ENCODE measurements around the gene CCNL2.
A peak's percentile ranks its signal among the peaks of the same experiment; 100 is the strongest.
"Not testable (repeated sequence)": the region's sequence is repeated elsewhere in the genome, so short reads cannot be mapped to it uniquely, and the experiment has no call there.

CCNL2 gene

DNA sequence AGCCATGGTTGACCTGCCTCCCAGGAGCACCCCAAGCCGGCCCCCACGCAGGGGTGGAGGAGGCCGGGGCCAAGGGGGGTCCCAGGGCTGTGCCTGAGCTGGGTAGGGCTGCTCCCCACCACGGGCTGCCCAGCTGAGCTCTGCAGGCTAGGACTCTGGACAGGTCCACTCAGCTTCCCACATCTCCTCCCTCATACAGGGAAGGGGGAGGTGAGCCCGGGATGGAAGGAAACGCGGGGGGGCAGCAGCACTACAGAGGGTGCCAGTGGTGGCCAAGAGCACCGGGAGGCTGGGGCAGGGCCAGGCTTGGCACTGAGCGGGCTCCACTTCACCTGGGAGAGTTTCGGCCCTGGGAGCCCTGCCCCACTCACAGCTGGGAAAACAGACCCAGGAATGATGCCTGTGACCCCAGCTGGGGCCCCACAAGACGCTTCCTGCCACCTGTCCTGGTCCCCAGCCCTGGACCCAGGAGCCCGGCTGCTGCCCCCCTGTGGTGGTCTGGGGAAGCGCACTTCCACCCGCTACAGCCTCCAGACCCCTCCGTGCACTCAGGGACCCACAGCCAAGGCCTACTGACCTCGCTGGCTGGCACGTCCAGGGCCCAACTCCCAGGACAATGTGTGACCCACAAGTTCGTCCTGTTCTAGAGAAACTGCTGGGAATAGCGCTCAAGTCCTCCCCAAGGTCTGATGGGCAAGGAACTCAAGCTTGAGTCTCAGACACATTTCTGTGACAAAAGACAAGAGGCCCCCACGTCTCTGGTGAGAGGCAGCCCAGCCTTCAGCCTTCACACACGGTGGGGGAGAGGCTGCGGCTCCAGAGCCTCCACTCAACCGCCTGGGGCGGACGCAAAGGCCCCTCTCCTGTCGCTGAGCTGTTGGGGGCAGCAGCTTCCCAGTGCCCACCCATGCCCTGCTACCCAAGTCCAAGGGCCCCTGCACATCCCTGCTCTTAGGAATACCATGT is 27.1 kb downstream of the CCNL2 start:
- peak; percentile 77 for DNase-seq

DNA sequence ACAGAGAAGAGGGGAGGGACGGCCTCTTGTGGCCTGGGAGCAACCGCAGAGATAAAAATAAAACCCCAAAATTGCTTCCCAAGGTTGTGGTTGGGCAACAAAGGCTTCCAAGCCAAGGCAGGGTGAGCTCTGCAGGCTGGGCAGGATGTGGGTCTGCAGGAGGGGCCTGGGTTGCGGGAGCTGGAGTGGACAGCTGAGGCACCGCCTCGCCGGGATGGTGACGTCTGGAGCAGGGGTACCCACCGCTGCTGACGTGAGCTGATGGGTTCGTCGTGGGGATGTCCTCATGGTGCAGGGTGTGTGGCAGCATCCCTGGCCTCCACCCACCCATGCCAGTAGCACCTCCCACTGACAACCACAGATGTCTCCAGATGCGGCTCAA is 27.8 kb downstream of the CCNL2 start:
- no peak for DNase-seq

DNA sequence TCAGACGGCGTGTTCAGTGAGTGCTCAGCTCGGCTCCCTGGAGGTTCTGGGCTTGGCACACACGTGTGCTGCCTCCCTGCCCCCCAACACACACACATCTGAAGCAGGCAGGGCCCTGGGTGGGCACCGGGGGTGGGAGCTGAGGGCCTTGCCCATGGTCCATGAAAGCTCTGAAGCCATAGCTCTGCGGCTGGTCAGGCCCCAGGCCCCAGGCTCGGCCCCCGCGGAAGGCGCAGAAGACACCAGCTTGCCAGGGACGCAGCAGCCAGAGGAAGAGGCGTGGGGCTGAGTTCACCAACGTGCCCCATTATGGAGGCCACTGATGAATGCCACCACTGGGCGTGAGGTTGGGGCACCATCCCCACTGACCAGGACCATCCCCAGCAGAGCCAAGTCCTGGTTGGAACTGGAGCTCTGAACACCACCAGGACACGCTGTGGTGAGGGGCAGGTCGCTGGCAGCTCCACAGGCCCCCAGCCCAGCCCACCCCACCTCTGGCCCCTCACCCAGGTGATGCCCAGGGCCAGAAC is 28.3 kb downstream of the CCNL2 start:
- DNase-seq = no peak

DNA sequence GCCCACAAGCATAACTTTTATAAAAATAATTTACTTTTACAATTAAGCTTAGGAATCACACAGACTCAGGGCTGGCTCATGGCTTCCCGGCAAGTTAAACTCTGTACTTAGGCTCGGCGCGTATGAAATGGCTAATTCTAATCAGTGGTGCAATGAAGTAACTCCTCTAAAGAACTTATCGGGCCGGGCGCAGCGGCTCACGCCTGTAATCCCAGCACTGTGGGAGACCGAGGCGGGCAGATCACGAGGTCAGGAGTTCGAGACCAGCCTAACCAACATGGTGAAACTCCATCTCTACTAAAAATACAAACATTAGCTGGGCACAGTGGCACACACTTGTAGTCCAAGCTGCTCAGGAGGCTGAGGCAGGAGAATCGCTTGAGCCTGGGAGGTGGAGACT is 29.0 kb downstream of the CCNL2 start:
- not testable (repeated sequence) for DNase-seq

DNA sequence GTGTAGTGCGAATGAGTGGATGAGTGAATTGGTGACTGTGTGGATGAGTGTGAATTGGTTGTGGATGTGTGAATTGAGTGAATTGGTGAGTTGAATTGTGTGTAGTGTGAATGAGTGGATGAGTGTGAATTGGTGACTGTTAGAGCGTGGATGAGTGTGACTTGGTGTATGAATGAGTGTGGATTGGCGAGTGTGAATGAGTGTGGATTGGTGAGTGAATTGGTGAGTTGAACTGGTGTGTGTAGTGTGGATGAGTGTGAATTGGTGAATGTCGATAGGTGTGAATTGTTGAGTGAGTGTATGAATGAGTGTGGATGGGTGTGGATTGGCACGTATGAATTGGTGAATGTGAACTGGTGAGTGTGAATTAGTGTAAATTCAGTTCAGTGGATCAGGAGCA is 31.8 kb downstream of the CCNL2 start:
- DNase-seq = no peak

DNA sequence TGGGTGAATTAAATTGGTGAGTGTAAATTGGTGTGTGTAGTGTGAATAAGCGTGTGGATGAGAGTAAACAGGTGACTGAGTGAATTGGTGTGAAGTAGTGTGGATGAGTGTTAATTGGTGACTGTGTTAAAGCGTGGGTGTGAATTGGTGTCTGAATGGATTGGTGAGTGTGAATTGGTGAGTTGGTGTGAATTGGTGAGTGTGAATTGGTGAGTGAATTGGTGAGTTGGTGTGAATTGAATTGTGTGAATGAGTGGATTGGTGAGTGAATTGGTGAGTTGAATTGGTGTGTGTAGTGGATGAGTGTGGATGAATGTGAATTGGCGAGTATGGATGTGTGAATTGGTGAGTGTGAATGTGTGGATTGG is 32.5 kb downstream of the CCNL2 start:
- DNase-seq = no peak

DNA sequence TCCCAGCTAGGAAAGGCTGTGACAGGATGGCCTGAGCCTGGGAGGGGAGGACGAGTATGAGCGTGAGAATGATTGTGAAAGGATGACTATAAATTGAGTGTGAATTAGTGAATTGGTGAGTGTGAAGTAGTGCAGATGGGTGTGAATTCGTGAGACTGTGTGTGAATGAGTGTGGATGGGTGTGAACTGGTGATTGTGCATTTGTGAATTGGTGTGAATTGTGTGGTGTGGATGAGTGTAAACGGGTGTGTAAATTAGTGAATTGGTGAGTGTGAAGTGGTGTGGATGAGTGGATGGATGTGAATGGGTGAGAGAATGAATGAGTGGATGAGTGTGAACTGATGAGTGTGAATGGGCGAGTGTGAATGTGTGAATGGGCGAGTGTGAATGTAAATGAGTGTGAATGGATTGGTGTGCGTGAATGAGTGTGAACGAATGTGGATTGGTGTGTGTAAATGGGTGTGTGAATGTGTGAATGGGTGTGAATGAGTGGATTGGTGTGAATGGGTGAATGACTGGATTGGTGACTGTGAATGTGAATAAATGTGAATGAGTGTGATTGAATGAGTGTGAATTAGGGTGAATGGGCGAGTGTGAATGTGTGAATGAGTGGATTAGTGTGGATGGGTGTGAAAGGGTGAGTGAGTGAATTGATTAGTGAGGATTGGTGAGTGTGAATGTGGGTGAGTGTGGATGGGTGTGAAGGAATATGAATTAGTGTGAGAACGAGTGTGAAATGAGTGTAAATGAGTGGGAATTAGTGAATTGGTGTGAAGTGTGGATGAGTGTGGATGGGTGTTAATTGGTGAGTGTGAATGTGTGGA is 33.0 kb downstream of the CCNL2 start:
- DNase-seq = no peak

DNA sequence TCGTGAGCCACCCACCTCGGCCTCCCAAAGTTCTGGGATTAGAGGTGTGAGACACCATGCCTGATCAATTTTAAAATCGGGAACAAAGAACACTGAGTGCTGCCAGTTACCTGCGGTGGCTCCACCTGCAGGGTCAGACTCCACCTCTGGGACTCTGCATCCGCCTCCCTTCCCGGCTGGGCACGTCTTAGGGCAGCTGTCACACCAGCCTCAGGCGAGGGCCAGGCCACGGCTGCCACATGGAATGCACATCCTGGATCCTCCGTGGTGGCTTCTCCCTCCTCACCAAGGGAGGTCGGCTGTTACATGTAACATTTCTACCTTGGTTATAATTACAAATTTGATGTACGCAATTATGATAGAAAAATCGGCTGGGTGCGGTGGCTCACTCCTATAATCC is 34.9 kb downstream of the CCNL2 start:
- no peak for DNase-seq

DNA sequence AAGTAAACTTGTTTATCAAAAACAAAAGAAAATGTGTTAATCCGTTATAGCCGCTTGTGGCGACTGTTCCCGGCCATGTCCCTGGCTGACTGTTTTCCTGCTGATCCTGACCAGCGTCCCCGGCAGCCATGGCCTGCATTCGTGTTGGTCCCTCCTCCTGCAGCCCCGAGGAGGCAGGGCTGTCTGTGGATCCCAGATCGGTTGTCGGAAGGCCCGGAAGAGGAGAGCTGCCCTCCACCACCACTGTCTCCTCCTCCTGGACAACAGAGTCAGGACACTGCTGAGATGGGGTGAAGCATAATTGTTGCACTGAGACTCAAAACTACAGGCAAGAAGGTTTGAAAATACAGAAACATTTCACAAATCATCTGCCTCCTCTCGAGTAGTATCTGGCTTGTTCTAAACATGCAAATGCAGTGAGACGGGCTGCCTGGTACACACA is 37.1 kb downstream of the CCNL2 start:
- no peak for DNase-seq

DNA sequence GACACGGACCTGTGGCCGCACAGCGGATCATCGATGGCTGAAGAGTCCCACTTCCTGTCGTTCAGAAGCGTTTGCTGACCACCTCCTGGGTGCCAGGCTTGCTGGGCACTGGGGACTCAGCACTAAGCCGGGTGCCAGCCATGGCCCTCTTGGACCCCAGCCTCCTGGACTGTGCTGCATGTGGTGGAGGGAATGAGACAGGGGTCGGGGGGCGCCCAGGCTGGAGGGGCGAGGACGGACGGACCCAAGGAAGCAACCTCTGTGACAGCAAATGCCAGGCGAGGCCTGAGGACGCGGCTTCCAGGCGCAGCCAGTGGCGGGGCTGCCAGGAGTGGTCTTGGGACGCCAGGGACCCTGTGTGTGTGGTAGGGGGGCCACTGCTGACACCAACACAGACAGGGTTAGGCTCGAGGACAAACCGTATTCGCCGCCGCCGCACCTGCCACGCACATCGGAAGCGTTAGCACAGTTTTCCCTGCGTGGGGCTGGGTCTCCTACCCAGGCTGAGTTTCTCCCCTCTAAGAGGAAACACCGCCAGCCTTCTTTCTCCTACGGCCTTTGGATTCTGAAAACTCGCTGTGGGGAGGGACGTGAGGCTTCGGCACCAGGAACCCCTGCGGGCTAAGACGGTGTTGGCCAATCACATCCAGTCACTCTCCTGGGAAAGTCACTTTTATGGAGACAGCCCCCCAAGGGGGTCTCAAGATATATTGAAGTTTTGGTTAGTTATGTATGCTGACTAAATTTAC is 37.7 kb downstream of the CCNL2 start:
- DNase-seq = no peak

DNA sequence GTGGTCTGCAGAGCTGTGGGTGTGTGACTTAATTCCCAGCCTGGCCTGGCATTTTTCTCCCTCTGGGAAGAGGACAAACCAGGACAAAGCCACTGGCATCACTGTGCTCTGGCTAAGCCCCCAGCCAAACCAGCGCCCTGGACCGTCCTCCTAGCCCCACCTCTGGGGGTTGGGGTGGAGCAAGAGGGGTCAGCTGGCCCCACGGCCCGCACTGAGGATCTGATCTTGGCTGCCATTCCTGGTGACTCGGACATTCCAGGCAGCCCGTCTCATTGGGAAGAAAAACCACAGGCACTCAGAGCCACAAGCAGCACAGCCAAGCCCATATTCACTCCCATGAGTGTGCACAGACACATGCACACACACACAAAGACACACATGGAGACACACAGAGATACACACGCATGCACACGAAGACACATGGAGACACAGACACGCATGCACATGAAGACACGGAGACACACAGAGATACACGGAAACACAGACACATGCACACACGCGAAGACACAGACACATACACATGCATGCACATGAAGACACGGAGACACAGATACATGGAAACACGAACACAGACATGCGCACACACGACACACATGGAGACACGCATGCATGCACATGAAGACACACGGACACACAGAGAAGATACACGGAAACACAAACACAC is 38.5 kb downstream of the CCNL2 start:
- DNase-seq = no peak

DNA sequence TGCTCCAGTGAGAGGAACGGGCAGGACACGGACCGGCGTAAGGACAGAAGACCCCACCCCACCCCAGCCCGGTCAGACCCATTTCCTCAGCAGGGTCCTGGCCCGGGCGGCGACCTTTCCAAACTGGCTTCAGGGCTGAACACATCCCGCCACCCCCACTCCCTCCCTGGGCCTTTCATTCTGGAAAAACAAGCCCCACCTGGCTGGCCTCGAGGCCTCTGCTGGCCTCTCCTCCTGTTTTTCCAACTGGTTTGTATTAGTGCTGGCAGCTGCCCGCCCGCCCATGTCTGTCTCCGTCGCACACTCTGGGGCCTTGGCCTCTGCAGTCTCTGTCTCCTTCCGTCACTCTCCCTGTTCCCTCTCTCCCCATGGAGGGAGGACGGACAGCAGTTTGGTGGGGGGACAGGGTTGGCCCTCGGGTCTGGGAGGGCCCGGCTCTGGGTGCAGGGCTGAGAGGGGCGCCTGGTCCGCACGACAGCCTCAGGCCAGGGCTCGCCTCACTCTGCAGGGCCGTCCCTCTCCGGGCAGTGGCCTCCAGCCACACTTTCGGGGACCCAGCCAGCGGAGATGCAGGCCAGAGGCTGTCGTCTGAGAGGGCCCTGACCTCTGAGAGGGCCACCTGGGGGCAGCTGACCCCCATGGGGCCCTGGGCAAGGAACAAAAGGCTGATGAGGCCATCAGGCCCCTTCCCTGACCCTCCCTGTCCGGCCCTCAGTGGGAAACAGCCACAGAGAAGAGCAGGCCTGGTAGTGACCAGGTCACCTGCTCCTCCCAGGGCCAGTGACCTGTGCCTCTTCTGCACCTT is 39.3 kb downstream of the CCNL2 start:
- no peak for DNase-seq

DNA sequence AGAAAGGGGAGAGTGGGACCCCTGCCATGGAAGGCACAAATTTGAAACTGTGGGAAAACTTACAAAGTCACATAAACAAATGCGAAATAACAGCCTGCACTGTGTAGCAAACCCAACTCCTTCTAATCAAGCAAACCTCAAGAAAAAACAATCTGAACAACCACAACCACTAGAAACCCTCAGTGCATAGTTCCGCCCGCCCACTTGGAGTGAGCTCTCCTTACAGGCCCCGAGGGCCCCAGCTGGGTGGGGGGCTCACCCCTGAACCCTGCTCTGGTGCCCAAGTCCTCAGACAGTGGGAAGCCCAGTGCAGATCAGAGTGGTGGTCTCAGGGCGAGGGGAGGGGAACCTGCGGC is 39.8 kb downstream of the CCNL2 start:
- no peak for DNase-seq

DNA sequence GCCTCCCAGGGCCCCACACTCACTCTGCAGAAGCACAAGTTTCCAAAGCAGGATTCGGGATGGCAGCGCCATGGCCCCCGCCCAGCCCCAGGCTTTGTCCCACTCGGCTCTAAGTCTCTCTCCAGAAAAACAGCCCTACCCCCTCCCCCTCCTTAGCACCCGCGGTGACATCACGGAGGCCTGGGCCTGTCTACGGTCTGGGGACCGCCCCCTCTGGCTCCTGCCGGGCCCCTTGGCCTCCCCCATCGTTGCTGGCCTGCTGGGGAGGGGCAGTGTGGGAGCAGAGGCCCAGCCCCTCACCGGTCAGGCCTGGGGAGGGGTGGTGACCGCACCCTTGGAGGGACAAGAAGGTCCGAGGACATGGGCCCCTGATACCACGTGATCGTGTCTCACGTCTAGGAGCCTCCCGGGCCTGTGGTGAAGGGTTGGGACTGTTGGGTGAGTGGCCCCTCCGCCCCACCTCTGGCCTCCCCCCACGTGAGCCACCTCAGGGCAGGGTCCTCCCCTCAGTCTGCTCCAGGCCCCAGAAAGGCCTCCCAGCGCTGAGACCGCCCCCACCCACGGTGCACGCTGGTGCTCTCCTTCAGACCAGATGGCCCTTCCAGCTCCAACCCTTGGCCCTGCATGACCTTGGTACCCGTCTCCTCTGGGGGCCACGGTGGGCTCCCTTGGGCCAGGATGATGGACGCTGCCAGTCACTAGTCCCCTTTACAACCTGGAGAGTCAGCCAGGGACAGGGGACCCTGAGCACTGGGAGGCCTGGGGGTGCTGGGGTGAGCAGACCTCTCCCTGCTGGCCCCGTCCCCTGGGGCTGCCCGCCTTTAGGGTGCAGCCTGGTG is 40.5 kb downstream of the CCNL2 start, which contains the start of gene MXRA8:
MXRA8 (minus strand) TSS at position 123 of the 839 bp plus-strand sequence; CDS start at position 72, 51 bp downstream.
- no peak for DNase-seq

DNA sequence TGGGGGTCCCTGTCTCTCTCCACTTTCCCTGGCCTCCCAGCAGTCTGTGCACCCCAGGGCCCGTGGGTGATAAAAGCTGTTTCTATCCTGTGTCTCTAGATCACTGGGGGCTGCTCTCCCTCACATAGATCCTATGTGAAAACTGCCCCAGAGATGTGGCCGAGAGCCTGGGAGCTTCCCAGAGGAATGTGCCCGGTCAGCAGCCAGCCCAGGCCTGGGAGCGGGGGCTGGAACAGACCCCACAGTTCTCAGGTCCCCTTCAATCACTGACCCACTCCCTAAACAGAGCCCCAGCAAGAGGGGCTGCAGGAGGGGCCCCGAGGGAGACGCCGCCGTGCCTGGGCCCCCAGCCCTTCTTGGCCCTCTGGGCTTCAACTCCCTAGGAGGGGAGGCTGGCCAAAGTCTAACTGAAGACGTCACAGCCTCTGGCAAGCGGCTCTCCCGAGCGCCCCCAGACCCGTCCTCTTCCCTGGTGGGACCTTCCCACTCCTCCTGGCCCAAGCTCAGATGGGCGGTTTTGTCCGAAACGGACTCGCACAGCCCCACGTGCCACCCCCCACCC is 41.2 kb downstream of the CCNL2 start:
- DNase-seq = no peak

DNA sequence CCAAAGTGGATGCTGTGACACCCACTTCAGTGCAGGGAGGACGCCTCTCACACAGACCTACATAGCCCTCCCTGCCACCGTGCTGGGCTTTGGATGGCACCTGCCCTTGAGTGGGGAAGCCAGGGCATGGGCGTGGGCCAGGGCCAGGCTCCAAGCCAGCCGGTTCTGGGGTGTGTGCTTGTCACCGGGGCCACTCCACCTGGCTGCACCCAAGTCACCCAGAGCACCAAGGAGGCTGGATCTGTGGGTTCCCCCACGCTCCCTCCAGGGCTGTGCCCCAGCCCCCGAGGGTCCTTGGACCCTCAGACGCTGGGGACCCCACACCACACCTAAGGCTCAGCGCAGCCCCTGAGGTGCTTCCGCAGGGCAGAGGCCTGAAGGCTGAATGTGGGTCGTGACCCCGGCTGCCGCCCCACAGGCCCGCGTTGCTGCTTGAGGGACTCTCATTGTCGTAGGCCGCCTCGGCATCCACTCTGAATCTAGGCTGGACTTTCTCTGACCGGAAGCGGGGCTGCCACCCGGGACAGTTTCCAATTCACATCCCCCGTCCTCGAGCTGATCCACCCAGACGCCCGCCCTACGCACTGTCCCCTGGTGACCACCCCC is 42.2 kb downstream of the CCNL2 start:
- no peak for DNase-seq

DNA sequence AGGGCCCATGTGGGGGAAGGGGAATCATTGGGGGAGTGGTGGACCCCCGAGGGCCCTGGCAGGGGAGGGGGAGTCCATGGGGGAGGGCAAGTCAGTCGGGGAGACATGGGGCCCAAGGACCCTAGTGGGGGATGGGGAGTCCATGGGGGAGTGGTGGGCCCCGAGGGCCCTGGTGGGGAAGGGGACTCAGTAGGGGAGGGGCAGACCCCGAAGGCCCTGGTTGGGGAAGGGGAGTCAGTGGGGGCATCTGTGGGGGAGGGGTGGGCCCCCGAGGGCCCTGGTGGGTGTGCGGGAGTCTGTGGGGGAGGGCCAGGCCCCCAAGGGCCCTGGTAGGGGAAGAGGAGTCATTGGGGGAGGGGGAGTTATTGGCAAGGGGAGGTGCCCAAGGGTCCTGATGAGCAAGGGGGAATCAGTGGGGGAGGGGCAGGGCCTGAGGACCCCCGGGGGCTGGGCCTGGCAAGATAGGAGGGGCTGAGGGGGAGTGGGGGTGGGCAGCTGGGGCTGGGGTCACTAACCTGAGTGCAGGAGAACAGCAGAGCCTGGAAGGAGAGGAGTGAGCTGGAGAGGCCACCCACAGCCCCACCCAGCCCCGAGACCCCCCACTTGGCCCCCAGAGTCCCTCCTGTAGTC is 42.9 kb downstream of the CCNL2 start:
- no peak for DNase-seq

DNA sequence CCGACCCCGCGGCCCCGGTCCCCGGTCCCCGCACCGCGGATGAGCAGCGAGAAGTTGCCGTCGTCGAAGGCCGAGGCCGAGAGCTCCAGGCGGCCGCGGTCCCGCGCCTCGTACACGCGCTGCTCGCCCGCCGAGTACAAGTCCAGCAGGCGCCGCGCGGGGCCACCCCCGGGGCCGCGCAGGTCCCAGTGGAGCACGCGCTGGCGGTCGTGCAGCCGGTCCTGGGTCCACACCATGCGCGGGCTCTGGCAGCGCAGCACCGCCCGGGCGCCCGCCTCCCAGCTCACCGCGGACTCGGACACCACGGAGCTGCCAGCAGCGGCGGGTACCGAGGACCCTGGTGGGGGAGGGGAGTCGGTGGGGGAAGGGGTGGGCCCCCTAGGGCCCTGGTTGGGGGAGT is 43.7 kb downstream of the CCNL2 start:
- no peak for DNase-seq
